HG03108 (cell line): ENCODE measurements around the gene AACS.
"Not testable (repeated sequence)": the region's sequence is repeated elsewhere in the genome, so short reads cannot be mapped to it uniquely, and the experiment has no call there.

ENCODE experiments used
- ATAC-seq: cut with Tn5 transposase; IDR thresholded peaks from one replicate; pipeline ENCODE4 v1.9.1; 2021; ENCODE audit warnings: moderate library complexity; ENCODE audit not compliant: unreplicated experiment

Gene AACS

GRCh38 chr12:125065021-125065918, at the start of gene AACS:
Gene AACS, plus strand, starts transcription at chr12:125065435. Its CDS starts 150 bp downstream, at chr12:125065585.
- ATAC-seq, result peak; percentile 89

DNA sequence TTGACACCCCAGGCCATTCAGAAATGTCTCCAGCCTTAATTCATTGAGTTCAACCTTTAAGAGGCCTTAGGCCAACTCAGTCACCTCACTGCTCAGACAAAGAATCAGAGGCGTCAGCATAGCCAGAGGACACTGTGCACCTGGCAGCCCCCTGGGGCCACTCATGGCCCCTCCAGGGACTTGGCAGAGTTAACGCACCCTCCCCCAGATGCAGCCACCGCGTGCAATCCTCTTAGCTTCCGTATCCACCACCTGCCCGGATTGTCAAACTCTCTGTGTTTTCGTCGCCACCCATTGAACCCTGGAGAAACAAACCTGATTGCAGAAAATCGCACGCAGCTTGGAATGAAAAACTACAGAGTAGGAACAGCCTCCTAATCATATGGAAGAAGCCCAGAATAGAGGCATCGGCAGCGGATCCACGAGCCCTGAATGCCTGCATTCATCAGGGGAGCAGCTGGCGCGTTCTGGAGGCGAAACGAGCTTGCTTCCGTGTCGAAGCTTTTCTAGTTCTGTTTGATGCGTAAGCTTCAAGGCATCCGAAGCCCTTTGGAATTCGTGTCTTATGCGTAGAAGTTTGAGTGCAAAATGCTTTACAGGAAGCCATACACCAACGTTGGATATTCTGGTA, 49.4 kb upstream of the AACS start:
- ATAC-seq, result no peak

DNA sequence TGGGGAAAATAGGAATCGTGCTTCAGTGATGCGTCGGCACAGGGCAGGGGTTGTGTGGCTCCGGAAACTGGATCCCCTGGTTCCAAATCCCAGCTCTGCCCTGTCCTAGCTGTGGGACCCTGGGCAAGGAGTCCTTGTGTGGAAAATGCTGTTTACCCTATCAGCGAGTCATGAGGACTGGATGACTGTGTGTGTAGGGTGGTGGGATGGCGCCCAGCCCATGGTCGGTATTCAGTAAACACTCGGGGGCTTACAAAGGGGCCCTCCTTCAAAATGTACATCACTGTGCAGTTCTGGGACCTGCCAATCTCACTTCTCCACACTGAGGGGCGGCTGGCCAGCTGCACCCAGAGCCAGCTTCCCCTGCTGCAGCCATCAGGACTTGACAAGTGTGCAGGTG, 47.4 kb upstream of the AACS start:
- ATAC-seq, result no peak

DNA sequence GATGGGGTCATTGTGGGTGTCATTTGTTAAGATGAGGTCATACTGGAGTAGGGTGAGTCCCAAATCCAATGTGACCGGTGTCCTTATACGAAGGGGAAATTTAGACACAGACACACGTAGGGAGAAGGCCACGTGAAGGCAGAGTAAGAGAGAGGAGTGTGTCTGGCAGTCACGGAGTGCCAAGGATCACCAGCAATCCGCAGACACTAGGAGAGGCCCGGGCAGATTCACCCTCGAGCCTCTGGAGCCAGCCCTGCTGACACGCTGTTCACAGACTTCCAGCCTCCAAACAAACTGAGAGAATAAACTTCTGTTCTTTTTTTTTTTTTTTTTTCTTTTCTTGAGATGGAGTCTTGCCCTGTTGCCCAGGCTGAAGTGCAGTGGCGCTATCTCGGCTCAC, 46.9 kb upstream of the AACS start:
- no peak for ATAC-seq

GRCh38 chr12:125021096-125021495, 44.1 kb upstream of the AACS start:
- ATAC-seq, result no peak

- ATAC-seq, result no peak
These were observed 43.5 kb upstream of the AACS start for GRCh38 chr12:125021771-125022170.

GRCh38 chr12:125023065-125023464, 42.2 kb upstream of the AACS start:
- no peak for ATAC-seq

DNA sequence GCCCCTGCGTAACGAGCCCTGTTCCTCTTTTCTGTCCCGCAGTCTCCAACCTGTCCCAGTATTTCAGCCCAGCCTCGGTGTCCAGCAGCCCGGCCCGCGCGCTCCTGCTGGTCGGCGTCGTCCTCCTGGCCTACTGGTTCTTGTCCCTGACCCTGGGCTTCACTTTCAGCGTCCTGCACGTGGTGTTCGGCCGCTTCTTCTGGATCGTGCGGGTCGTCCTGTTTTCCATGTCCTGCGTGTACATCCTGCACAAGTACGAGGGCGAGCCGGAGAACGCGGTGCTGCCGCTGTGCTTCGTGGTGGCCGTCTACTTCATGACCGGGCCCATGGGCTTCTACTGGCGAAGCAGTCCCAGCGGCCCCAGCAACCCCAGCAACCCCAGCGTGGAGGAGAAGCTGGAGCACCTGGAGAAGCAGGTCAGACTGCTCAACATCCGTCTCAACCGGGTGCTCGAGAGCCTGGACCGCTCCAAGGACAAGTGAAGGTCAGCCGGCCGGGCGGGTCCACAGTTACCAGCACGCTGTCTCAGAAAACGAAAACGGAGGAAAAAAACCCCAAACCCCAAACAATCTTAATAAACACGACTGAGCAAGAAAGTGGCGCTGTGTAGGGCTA, 40.2 kb upstream of the AACS start:
- ATAC-seq, result no peak

DNA sequence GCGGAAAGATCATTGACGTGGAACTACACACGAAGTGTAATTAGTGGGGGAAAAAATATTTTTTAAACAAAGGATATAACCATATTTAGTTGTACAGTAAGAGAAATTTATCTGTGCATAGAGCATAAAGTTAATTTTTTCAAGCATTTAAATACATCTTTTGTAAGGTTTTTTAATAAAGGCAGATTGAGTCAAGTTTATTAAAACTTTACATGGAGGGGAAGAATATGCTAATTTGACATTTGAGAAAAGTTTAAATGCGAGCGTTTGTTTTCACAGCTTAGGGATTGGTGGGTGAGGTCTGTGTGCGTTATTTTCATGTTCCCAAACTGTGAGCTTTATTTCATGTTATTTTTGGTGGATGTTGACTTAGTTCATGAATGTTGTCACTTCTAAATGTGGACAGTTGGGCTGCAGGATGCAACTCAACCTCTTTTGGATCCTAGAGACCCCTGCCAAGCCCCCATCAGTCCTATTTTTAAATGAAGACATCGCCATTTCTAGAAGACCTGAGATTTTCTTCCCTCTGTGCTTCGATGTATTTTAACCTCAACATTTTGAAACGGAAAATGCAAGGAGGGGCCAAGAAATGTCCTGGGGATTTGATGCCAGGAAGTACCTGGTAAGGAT, 39.5 kb upstream of the AACS start:
- ATAC-seq, result no peak

- ATAC-seq, result no peak
These were observed 37.1 kb upstream of the AACS start for GRCh38 chr12:125028106-125028505.

DNA sequence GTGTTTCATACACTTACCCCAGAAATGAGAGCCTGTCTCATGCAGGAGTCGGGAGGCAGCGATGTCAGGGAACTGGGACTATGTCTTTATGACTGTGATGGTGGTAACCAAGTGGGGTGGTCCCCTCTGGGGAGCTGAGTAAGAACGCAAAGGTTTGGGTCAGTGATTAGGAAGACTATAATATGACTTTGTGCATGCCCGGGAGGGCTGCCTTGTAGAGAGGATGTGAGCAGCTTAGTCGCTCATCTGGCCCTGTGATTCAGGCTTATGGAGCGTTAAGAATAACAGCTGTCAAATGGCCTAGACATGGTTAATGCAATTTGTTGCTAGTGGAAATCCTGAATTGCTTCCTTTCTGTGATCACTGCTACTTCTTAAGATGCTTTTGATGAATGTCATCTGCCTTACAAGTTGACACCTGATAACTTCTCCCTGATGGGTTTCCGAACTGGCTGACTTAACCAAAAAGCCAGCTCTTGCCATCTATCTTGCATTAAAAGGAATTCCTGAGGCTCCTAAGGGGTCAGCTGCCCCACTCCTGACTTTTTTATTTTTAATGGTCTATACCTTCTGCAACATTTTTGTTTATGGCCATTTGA, 35.4 kb upstream of the AACS start:
- no peak for ATAC-seq

GRCh38 chr12:125031471-125031870, 33.8 kb upstream of the AACS start:
- ATAC-seq, result not testable (repeated sequence)

- ATAC-seq, result no peak
These were observed 32.6 kb upstream of the AACS start for GRCh38 chr12:125032466-125033152.

DNA sequence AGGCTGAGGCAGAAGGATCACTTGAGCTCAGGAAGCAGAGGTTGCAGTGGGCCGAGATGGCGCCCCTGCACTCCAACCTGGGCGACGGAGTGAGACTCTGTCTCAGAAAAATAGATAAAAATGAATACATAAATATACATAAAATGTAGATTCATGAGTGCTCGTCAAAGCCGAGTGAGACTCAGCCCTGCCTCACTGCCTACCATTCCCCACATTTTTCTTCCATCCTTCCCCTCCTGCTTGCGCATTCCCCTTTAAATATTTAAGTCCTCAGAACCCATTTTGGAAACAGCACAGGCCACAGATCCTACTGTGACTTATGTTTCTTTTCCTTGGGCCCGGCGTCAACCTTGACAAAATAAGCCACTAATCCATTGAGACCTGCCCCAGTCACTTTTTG, 31.9 kb upstream of the AACS start:
- no peak for ATAC-seq

DNA sequence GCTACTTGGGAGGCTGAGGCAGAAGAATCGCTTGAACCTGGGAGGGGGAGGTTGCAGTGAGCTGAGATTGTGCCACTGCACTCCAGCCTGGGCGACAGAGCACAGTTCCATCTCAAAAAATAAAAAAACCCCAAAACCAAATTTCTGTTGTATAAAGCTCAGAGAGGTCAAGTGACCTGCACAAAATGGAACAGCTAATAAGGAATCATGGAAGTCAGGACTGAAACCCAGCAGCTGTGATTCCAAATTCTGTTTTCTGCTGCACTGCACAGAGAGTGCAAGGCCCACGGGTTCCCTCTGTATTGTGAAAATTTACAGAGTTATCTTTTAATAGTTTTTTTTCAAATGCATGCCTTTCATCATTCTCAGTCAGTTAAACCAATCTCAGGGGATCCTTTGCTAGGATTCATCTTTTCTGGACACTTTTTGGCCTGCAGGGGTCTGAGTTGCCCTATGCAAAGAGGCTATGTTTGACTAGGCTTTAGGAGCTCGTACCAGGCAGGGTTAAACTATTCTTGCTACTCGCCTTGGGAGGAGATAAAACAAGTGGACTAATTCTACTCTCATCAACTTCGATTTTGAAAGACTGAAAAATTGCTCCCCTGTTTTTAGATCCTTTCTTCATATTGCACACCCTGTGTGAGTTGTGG, 26.1 kb upstream of the AACS start:
- no peak for ATAC-seq

DNA sequence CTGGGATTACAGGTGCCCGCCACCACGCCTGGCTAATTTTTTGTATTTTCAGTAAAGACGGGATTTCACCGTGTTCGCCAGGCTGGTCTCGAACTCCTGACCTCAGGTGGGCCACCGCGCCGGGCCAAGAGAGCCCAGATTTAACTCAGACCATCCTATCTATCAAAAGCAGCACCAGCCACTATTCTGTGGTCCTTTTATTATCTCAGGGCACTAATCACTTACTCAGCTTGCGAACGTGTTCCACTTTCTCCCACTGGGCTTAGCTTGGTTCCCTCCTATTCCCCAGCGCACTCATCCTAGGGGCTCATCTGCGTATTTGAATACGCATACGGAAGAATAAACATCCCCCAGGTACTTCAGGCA, 16.2 kb upstream of the AACS start:
- ATAC-seq, result no peak

DNA sequence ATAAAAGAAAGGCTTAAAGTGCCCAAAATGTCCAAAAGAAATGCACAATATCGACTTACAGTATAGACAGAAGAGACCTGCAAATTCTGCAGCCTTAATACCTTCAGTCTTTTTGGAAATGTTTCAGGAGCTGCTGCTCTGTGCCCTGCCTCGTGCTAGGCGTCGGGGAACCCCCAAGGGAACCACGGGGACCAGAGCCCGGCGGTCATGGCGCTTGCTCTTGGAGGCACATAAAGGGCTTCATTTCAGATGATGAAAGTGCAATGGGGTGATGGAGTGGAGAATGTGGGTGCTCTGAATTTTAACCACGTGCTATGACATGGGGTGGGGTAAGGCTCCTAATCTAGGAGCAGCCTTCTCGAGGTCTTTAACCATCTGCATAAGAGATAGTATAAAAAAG, 14.8 kb upstream of the AACS start:
- ATAC-seq, result no peak

DNA sequence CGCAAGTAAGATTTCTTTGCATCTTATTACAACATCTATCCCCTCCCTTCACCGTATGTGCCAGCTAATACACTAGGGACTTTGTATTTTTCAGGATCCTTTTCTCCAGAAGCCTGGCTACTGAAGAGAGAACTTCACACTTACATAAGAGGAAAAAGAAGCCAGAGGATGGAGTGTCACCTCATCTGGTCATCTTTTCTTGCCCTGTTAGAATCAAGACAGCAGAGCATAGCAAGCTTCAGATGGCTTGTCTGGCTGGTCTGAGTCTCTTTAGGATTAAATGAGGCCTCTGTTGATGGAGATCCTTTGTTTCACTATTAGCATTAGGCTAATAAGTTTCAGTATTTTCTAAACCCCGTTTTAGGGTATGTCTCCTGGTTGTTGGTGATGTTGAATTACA, 14.4 kb upstream of the AACS start:
- ATAC-seq, result no peak

DNA sequence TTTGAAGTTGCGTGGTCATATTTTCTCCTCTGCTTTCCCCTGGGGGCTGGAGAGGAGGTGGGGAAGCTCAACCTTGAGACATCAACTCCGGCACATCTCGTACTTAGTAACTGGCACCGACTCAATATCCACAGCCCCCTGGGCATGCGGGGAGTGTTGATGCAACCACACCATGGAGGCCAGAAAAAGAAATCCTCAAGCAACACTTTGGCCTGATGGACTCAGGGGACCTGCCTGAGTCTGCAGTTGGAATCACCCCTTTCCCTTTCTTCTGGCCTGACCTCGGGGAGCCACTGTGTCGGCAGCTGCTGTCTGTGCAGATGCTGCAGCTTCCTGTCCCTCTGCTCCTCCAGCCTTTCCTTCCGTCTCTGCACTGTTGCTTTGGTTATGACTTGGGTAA, 11.4 kb upstream of the AACS start:
- no peak for ATAC-seq

DNA sequence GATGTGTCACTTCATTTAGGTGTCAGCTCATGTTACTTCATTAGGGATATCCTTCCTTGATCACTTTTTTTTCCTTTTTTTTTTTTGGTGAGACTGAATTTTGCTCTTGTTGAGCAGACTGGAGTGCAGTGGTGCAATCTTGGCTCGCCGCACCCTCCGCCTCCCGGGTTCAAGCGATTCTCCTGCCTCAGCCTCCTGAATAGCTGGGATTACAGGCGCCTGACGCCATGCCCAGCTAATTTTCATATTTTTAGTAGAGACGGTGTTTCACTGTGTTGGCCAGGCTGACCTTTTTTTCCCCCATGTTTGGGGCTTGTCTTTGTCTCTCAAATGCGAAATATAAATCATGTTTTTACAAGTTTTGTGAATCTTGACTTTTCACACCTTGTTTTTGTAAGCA, 9.6 kb upstream of the AACS start:
- ATAC-seq, result no peak
